ENCODE measurements around the gene NOS1AP.
"Not testable (repeated sequence)": the region's sequence is repeated elsewhere in the genome, so short reads cannot be mapped to it uniquely, and the experiment has no call there.

Gene NOS1AP

GRCh38 chr1:162171111-162171510 lies 101.6 kb downstream of the NOS1AP start:
- Histone ChIP-seq H4K20me1 (ENCODE audit: control insufficient read depth, insufficient read depth, low read depth, low read length) (no peaks in the 10 kb centered on the region), H3K36me3 (ENCODE audit: control insufficient read depth, low read length) (no peaks in the 10 kb centered on the region), H3K4me2 (ENCODE audit: low read length) (no peak overlapping the region), H3K79me2 (ENCODE audit: control insufficient read depth, low read length) (no peaks in the 10 kb centered on the region), H3K4me1 (ENCODE audit: control insufficient read depth, low read length) (no peaks in the 10 kb centered on the region), H3F3A (ENCODE audit: control insufficient read depth, insufficient read depth) (no peaks in the 10 kb centered on the region), H3K4me3 (ENCODE audit: low read length) (no peak overlapping the region), H3K9me2 (replicated peaks; ENCODE audit: control insufficient read depth, low read length) (no peaks in the 10 kb centered on the region), H3K27ac (ENCODE audit: low read depth, low read length) (no peak overlapping the region), H3K9me3 (ENCODE audit: control insufficient read depth, insufficient read depth, low read length) (no peaks in the 10 kb centered on the region), H3K27me3 (ENCODE audit: control insufficient read depth, low read length) (no peaks in the 10 kb centered on the region; the same call in 1 of the 2 replicates)
- TF ChIP-seq CTCF (IDR thresholded peaks at IDR 0.05; ENCODE audit: low read depth, low read length, poor library complexity, severe bottlenecking) (no peak), EZH2phosphoT487 (IDR thresholded peaks at IDR 0.05; ENCODE audit: borderline replicate concordance, low read length) (no peak)

GRCh38 chr1:162172311-162173102 lies 103.0 kb downstream of the NOS1AP start:
- no peaks in the 10 kb centered on the region for H3K79me2 ChIP-seq (ENCODE audit: control insufficient read depth, low read length)
- no peak for TF ChIP-seq EZH2phosphoT487 (IDR thresholded peaks at IDR 0.05; ENCODE audit: borderline replicate concordance, low read length)
- no peak for TF ChIP-seq CTCF (IDR thresholded peaks at IDR 0.05; ENCODE audit: low read depth, low read length, poor library complexity, severe bottlenecking)
- H3F3A ChIP-seq (ENCODE audit: control insufficient read depth, insufficient read depth) = no peaks in the 10 kb centered on the region

GRCh38 chr1:162173607-162174006 lies 104.1 kb downstream of the NOS1AP start:
- H3K36me3 ChIP-seq (ENCODE audit: control insufficient read depth, low read length); H3K4me3 ChIP-seq (ENCODE audit: low read length); H3K27ac ChIP-seq (ENCODE audit: low read depth, low read length); H3K79me2 ChIP-seq (ENCODE audit: control insufficient read depth, low read length); H3K4me1 ChIP-seq (ENCODE audit: control insufficient read depth, low read length); H3K27me3 ChIP-seq (ENCODE audit: control insufficient read depth, low read length); H3K9me2 ChIP-seq (replicated peaks; ENCODE audit: control insufficient read depth, low read length); H3F3A ChIP-seq (ENCODE audit: control insufficient read depth, insufficient read depth); H4K20me1 ChIP-seq (ENCODE audit: control insufficient read depth, insufficient read depth, low read depth, low read length); H3K4me2 ChIP-seq (ENCODE audit: low read length); H3K9me3 ChIP-seq (ENCODE audit: control insufficient read depth, insufficient read depth, low read length): not testable (repeated sequence)

More at GRCh38 chr1:162172311-162173102, 103.0 kb downstream of the NOS1AP start:
- Histone ChIP-seq H3K27me3 (ENCODE audit: control insufficient read depth, low read length) (no peaks in the 10 kb centered on the region; the same call in 1 of the 2 replicates), H3K9me3 (ENCODE audit: control insufficient read depth, insufficient read depth, low read length) (no peaks in the 10 kb centered on the region), H3K27ac (ENCODE audit: low read depth, low read length) (no peak overlapping the region), H3K4me3 (ENCODE audit: low read length) (no peak overlapping the region), H3K4me2 (ENCODE audit: low read length) (no peak overlapping the region), H4K20me1 (ENCODE audit: control insufficient read depth, insufficient read depth, low read depth, low read length) (no peaks in the 10 kb centered on the region), H3K4me1 (ENCODE audit: control insufficient read depth, low read length) (no peaks in the 10 kb centered on the region), H3K9me2 (replicated peaks; ENCODE audit: control insufficient read depth, low read length) (no peaks in the 10 kb centered on the region), H3K36me3 (ENCODE audit: control insufficient read depth, low read length) (no peaks in the 10 kb centered on the region)

GRCh38 chr1:162174027-162174426 lies 104.5 kb downstream of the NOS1AP start:
- not testable (repeated sequence) for H3K27ac ChIP-seq (ENCODE audit: low read depth, low read length); H3K4me2 ChIP-seq (ENCODE audit: low read length); H3K36me3 ChIP-seq (ENCODE audit: control insufficient read depth, low read length); H3K9me3 ChIP-seq (ENCODE audit: control insufficient read depth, insufficient read depth, low read length); H3F3A ChIP-seq (ENCODE audit: control insufficient read depth, insufficient read depth); H3K4me1 ChIP-seq (ENCODE audit: control insufficient read depth, low read length); H3K27me3 ChIP-seq (ENCODE audit: control insufficient read depth, low read length); H4K20me1 ChIP-seq (ENCODE audit: control insufficient read depth, insufficient read depth, low read depth, low read length); H3K4me3 ChIP-seq (ENCODE audit: low read length); H3K9me2 ChIP-seq (replicated peaks; ENCODE audit: control insufficient read depth, low read length); H3K79me2 ChIP-seq (ENCODE audit: control insufficient read depth, low read length)

Data from DOHH2 (cell line).